ENCODE results near the gene ERC1. TPM values are rescaled to one million over a fixed set of nuclear protein-coding genes. Genes with fewer than 3 reads are reported as not detected.

Gene ERC1
- total RNA-seq, 6 experiments from 2014 or later = 44.1 to 48.9 (median 47.9) TPM

DNA sequence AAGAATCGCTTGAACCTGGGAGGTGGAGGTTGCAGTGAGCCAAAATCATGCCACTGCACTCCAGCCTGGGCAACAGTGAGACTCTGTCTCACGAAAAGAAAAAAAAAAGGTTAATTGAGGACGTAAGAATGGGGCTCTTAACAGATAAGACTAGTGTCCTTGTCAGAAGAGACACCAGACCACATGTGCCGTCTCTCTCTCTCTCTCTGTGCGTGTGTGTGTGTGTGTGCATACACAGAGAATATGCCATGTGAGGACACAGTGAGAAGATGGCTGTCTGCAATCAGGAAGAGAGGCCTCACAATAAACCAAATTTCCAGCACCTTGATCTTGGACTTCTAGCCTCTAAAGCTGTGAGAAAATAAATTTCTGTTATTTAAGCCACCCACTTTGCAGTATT is 11.7 kb upstream of the ERC1 start:
- Mint-ChIP-seq H3K9me3 (no peaks in the 10 kb centered on the region), H3K4me3 (no peak overlapping the region), H3K27me3 (ENCODE audit: insufficient read depth) (peaks cover 1% of the 10 kb centered on the region), H3K27ac (no peak overlapping the region), H3K4me1 (ENCODE audit: low read depth) (peaks cover 14% of the 10 kb centered on the region), H3K36me3 (ENCODE audit: low read depth) (peaks cover 9% of the 10 kb centered on the region; the same call in 1 of the 2 replicates)
- TF ChIP-seq, protein P1, sequence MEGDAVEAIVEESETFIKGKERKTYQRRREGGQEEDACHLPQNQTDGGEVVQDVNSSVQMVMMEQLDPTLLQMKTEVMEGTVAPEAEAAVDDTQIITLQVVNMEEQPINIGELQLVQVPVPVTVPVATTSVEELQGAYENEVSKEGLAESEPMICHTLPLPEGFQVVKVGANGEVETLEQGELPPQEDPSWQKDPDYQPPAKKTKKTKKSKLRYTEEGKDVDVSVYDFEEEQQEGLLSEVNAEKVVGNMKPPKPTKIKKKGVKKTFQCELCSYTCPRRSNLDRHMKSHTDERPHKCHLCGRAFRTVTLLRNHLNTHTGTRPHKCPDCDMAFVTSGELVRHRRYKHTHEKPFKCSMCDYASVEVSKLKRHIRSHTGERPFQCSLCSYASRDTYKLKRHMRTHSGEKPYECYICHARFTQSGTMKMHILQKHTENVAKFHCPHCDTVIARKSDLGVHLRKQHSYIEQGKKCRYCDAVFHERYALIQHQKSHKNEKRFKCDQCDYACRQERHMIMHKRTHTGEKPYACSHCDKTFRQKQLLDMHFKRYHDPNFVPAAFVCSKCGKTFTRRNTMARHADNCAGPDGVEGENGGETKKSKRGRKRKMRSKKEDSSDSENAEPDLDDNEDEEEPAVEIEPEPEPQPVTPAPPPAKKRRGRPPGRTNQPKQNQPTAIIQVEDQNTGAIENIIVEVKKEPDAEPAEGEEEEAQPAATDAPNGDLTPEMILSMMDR (IDR thresholded peaks at IDR 0.05) = no peak
- DNase-seq = no peak

GRCh38 chr12:981176-981828 is 9.7 kb upstream of the ERC1 start:
- peaks cover 1% of the 10 kb centered on the region; the same call in 1 of the 2 replicates for H3K27me3 Mint-ChIP-seq (ENCODE audit: insufficient read depth)

GRCh38 chr12:981961-982360 is 9.1 kb upstream of the ERC1 start:
- no peak overlapping the region for H3K4me3 Mint-ChIP-seq
- H3K27ac Mint-ChIP-seq = no peak overlapping the region
- peaks cover 6% of the 10 kb centered on the region; the same call in 1 of the 2 replicates for H3K36me3 Mint-ChIP-seq (ENCODE audit: low read depth)
- no peak for DNase-seq
- peaks cover 14% of the 10 kb centered on the region for H3K4me1 Mint-ChIP-seq (ENCODE audit: low read depth)
- TF ChIP-seq, protein P1 (IDR thresholded peaks at IDR 0.05) = no peak
- peaks cover 1% of the 10 kb centered on the region; the same call in 1 of the 2 replicates for H3K27me3 Mint-ChIP-seq (ENCODE audit: insufficient read depth)
- H3K9me3 Mint-ChIP-seq = no peaks in the 10 kb centered on the region

More at GRCh38 chr12:981176-981828, 9.7 kb upstream of the ERC1 start:
- Mint-ChIP-seq H3K27ac (no peak overlapping the region), H3K36me3 (ENCODE audit: low read depth) (peaks cover 9% of the 10 kb centered on the region; the same call in 1 of the 2 replicates), H3K9me3 (no peaks in the 10 kb centered on the region), H3K4me1 (ENCODE audit: low read depth) (peaks cover 14% of the 10 kb centered on the region), H3K4me3 (no peak overlapping the region)
- TF ChIP-seq, protein P1 (IDR thresholded peaks at IDR 0.05) = no peak
- no peak for DNase-seq

GRCh38 chr12:988646-989045 is 2.4 kb upstream of the ERC1 start:
- peaks cover 40% of the 10 kb centered on the region for H3K4me1 Mint-ChIP-seq (ENCODE audit: low read depth)
- no peak for DNase-seq
- H3K36me3 Mint-ChIP-seq (ENCODE audit: low read depth) = 0 out of 2 replicates have a peak, but pooled peaks cover 7% of the 10 kb centered on the region
- TF ChIP-seq, protein P1 (IDR thresholded peaks at IDR 0.05) = no peak
- H3K4me3 Mint-ChIP-seq = peak overlapping the region; percentile 91
- H3K27me3 Mint-ChIP-seq (ENCODE audit: insufficient read depth) = no peaks in the 10 kb centered on the region; the same call in 1 of the 2 replicates
- H3K9me3 Mint-ChIP-seq = no peaks in the 10 kb centered on the region
- peak overlapping the region; percentile 98 for H3K27ac Mint-ChIP-seq

DNA sequence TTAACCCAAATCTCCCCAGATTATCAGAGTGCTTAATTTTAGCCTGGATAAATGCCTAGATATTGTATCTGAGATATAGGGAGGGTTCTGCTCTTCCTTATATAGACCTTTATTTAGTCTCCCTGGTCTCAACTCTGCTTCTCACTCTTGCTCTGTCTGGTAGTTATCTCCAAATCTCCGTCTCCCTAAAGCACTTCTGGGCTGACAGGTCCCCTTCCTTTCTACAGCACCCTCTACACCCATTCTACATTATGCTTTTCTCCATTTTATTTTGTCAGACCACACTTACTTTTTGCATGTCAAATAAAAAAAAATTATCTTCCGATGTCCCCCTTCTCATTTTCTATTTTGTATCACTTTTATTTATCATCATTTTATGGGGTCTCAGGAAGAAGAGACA is 2.0 kb upstream of the ERC1 start:
- no peak for DNase-seq
- H3K4me3 Mint-ChIP-seq = peak overlapping the region; percentile 91
- H3K36me3 Mint-ChIP-seq (ENCODE audit: low read depth) = 0 out of 2 replicates have a peak, but pooled peaks cover 7% of the 10 kb centered on the region
- no peaks in the 10 kb centered on the region; the same call in 1 of the 2 replicates for H3K27me3 Mint-ChIP-seq (ENCODE audit: insufficient read depth)
- H3K9me3 Mint-ChIP-seq = no peaks in the 10 kb centered on the region
- TF ChIP-seq, protein P1 (IDR thresholded peaks at IDR 0.05) = no peak
- peaks cover 43% of the 10 kb centered on the region for H3K4me1 Mint-ChIP-seq (ENCODE audit: low read depth)
- peak overlapping the region; percentile 98 for H3K27ac Mint-ChIP-seq

Data from HFFc6 (cell line).